Measurements from ENCODE around the gene DLG2.

The DLG2 gene

GRCh38 chr11:83511646-83512045 lies 2115.5 kb downstream of the DLG2 start:
- Histone ChIP-seq H3K36me3 (no peaks in the 10 kb centered on the region), H3K4me1 (ENCODE audit: control insufficient read depth in 1 of 2, insufficient read depth in 1 of 2, low read depth in 1 of 2, low read length in 1 of 2) (no peaks in the 10 kb centered on the region), H3K9me3 (no peaks in the 10 kb centered on the region), H3K27ac (no peak overlapping the region), H3K27me3 (no peaks in the 10 kb centered on the region), H3K4me3 (ENCODE audit: low read depth in 1 of 2, low read length in 1 of 2) (no peak overlapping the region)
- no peak for TF ChIP-seq CTCF (IDR thresholded peaks at IDR 0.05)

- Histone ChIP-seq H3K27ac (no peak overlapping the region), H3K4me3 (ENCODE audit: low read depth in 1 of 2, low read length in 1 of 2) (no peak overlapping the region), H3K9me3 (no peaks in the 10 kb centered on the region), H3K27me3 (no peaks in the 10 kb centered on the region), H3K36me3 (no peaks in the 10 kb centered on the region), H3K4me1 (ENCODE audit: control insufficient read depth in 1 of 2, insufficient read depth in 1 of 2, low read depth in 1 of 2, low read length in 1 of 2) (no peaks in the 10 kb centered on the region)
- no peak for TF ChIP-seq CTCF (IDR thresholded peaks at IDR 0.05)
These were observed 2116.3 kb downstream of the DLG2 start for GRCh38 chr11:83510530-83511460.

DNA sequence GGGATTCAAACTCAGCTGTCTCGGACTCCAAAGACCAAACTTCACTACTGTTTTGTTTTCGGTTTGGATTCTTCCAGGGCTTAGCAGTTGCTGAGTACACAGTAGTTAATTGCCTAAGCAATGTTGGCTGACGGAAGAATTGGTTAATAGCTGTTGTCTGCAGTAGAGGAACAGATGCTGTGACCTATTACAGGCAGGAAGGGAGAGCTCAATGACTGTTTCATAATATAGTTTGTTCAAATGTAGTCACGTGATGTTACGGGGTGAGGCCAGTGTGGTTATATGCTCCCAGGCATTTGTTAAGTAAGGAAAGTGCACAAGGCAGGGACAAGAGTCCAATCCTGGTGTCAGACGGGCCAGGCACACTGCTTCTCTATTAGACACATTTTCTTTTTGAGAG lies 2118.3 kb downstream of the DLG2 start:
- Histone ChIP-seq H3K27ac (no peak overlapping the region), H3K4me3 (ENCODE audit: low read depth in 1 of 2, low read length in 1 of 2) (no peak overlapping the region)

DNA sequence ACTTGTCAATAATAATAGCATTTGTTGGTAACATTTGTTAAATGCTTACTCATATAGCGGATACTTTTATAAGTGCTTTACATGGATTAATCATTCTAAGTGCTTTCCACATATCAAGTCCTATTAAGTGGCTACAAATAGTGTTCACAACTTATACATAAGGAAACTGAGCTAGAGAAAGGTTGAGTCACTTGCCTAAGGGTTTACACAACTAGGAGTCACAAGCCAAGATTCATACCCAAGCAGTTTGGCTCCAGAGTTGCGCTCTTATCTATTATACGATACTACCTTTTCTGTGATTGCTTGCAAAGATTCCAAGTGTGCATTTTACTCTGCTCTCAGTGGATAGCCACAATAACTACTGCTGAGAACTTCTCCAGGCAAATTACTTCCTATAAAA lies 2125.1 kb downstream of the DLG2 start:
- no peaks in the 10 kb centered on the region for H3K36me3 ChIP-seq
- H3K9me3 ChIP-seq, result no peaks in the 10 kb centered on the region
- H3K27me3 ChIP-seq, result no peaks in the 10 kb centered on the region
- no peak for TF ChIP-seq CTCF (IDR thresholded peaks at IDR 0.05)
- no peak overlapping the region for H3K27ac ChIP-seq
- no peaks in the 10 kb centered on the region for H3K4me1 ChIP-seq (ENCODE audit: control insufficient read depth in 1 of 2, insufficient read depth in 1 of 2, low read depth in 1 of 2, low read length in 1 of 2)
- H3K4me3 ChIP-seq (ENCODE audit: low read depth in 1 of 2, low read length in 1 of 2), result no peak overlapping the region

More for the DNA sequence above, 2118.3 kb downstream of the DLG2 start:
- Histone ChIP-seq H3K4me1 (ENCODE audit: control insufficient read depth in 1 of 2, insufficient read depth in 1 of 2, low read depth in 1 of 2, low read length in 1 of 2) (no peaks in the 10 kb centered on the region), H3K36me3 (no peaks in the 10 kb centered on the region), H3K27me3 (no peaks in the 10 kb centered on the region), H3K9me3 (no peaks in the 10 kb centered on the region)
- TF ChIP-seq CTCF (IDR thresholded peaks at IDR 0.05), result no peak

- TF ChIP-seq CTCF (IDR thresholded peaks at IDR 0.05), result no peak
- no peaks in the 10 kb centered on the region for H3K27me3 ChIP-seq
- H3K27ac ChIP-seq, result no peak overlapping the region
- no peaks in the 10 kb centered on the region for H3K9me3 ChIP-seq
- no peaks in the 10 kb centered on the region for H3K36me3 ChIP-seq
- H3K4me1 ChIP-seq (ENCODE audit: control insufficient read depth in 1 of 2, insufficient read depth in 1 of 2, low read depth in 1 of 2, low read length in 1 of 2), result no peaks in the 10 kb centered on the region
- H3K4me3 ChIP-seq (ENCODE audit: low read depth in 1 of 2, low read length in 1 of 2), result no peak overlapping the region
These were observed 2133.2 kb downstream of the DLG2 start for GRCh38 chr11:83493917-83494316.

Measured in neutrophil (primary cell).